Stimulated activated naive B cell treated with anti-CD40 and anti-IgM and Interleukin-4, amounts not matched to agents 10 μg/mL and 1 μg/mL and 100 μg/mL, for 72 hours (primary cell): ENCODE data around the gene CBFA2T2.
"Not testable (repeated sequence)": the region's sequence is repeated elsewhere in the genome, so short reads cannot be mapped to it uniquely, and the experiment has no call there.

Source experiments
- ATAC-seq, 2 donors: fragments of 150-1000 bp; cut with Tn5 transposase; replicated peaks; 2 replicates each; pipeline ENCODE4 v1.10.0; 2021; ENCODE audit warnings: moderate library complexity in 1 of 2
- DNase-seq: peaks from one replicate; pipeline ENCODE4 v3.0.0; 2021
- H3K27ac Mint-ChIP-seq: one replicate; pipeline ENCODE4 v1.8.0; 2022; ENCODE audit warnings: mild to moderate bottlenecking, mixed read lengths
- H3K27me3 Mint-ChIP-seq, 2 donors: one replicate each; pipeline ENCODE4 v1.8.0; 2022; ENCODE audit warnings: mixed read lengths in 2 of 2
- H3K36me3 Mint-ChIP-seq, 2 donors: one replicate each; pipeline ENCODE4 v1.8.0; 2022; ENCODE audit warnings: mixed read lengths in 2 of 2, mild to moderate bottlenecking in 1 of 2
- H3K4me1 Mint-ChIP-seq, 2 donors: one replicate each; pipeline ENCODE4 v1.8.0; 2022; ENCODE audit warnings: mixed read lengths in 2 of 2, mild to moderate bottlenecking in 1 of 2
- H3K4me3 Mint-ChIP-seq, 2 donors: one replicate each; pipeline ENCODE4 v1.8.0; 2022; ENCODE audit warnings: mild to moderate bottlenecking in 2 of 2, mixed read lengths in 2 of 2, moderate library complexity in 1 of 2
- H3K9me3 Mint-ChIP-seq, 2 donors: one replicate each; pipeline ENCODE4 v1.8.0; 2022; ENCODE audit warnings: mixed read lengths in 2 of 2, mild to moderate bottlenecking in 1 of 2

CBFA2T2 gene

GRCh38 chr20:33481431-33481941 is 8.4 kb upstream of the CBFA2T2 start:
- no peaks in the 10 kb centered on the region for H3K27me3 Mint-ChIP-seq
- no peak overlapping the region for H3K4me3 Mint-ChIP-seq
- H3K27ac Mint-ChIP-seq: no peak overlapping the region
- no peaks in the 10 kb centered on the region for H3K9me3 Mint-ChIP-seq
- peaks cover 1 to 2% of the 10 kb centered on the region in 2 donors for H3K4me1 Mint-ChIP-seq
- DNase-seq (no peak), ATAC-seq (no peak)
- no peaks in the 10 kb centered on the region for H3K36me3 Mint-ChIP-seq

GRCh38 chr20:33482581-33482980 is 7.3 kb upstream of the CBFA2T2 start:
- no peak for DNase-seq
- no peaks in the 10 kb centered on the region for H3K9me3 Mint-ChIP-seq
- H3K36me3 Mint-ChIP-seq: no peaks in the 10 kb centered on the region
- H3K4me3 Mint-ChIP-seq: no peak overlapping the region
- no peak overlapping the region for H3K27ac Mint-ChIP-seq
- H3K27me3 Mint-ChIP-seq: no peaks in the 10 kb centered on the region
- peaks cover 0 to 1% of the 10 kb centered on the region in 2 donors for H3K4me1 Mint-ChIP-seq
- ATAC-seq: no peak

GRCh38 chr20:33483186-33483585 is 6.7 kb upstream of the CBFA2T2 start:
- not testable (repeated sequence) for H3K27ac Mint-ChIP-seq, H3K4me3 Mint-ChIP-seq, H3K27me3 Mint-ChIP-seq, H3K9me3 Mint-ChIP-seq, H3K36me3 Mint-ChIP-seq, ATAC-seq, H3K4me1 Mint-ChIP-seq, DNase-seq

- no peak overlapping the region for H3K4me3 Mint-ChIP-seq
- H3K27ac Mint-ChIP-seq: no peak overlapping the region
Measured at GRCh38 chr20:33488201-33488600, 1.7 kb upstream of the CBFA2T2 start.

GRCh38 chr20:33488661-33489494 is 1.0 kb upstream of the CBFA2T2 start:
- not testable (repeated sequence) for H3K9me3 Mint-ChIP-seq, ATAC-seq, H3K27me3 Mint-ChIP-seq, H3K4me1 Mint-ChIP-seq, H3K27ac Mint-ChIP-seq, DNase-seq, H3K36me3 Mint-ChIP-seq
- H3K4me3 Mint-ChIP-seq: peak overlapping the region in 1 of 2 donors; percentile 91

More at GRCh38 chr20:33488201-33488600, 1.7 kb upstream of the CBFA2T2 start:
- Mint-ChIP-seq H3K4me1 (peaks cover 0 to 3% of the 10 kb centered on the region in 2 donors), H3K36me3 (peaks cover 0 to under 1% of the 10 kb centered on the region in 2 donors), H3K9me3 (no peaks in the 10 kb centered on the region), H3K27me3 (no peaks in the 10 kb centered on the region)
- no peak for ATAC-seq
- DNase-seq: no peak

GRCh38 chr20:33489495-33490022 is 337 bp upstream of the CBFA2T2 start:
- H3K27me3 Mint-ChIP-seq: no peaks in the 10 kb centered on the region

GRCh38 chr20:33490934-33491656 is 1.2 kb downstream of the CBFA2T2 start:
- Mint-ChIP-seq H3K27ac (no peak overlapping the region), H3K27me3 (no peaks in the 10 kb centered on the region), H3K4me1 (peaks cover 4 to 6% of the 10 kb centered on the region in 2 donors), H3K36me3 (peaks cover 0 to 2% of the 10 kb centered on the region in 2 donors), H3K4me3 (peak overlapping the region; percentile 88 to 91), H3K9me3 (no peaks in the 10 kb centered on the region)
- no peak for ATAC-seq
- DNase-seq: no peak

More at GRCh38 chr20:33489495-33490022, 337 bp upstream of the CBFA2T2 start:
- ATAC-seq (peak; percentile 96 to 97), DNase-seq (peak; percentile 98)
- H3K36me3 Mint-ChIP-seq: peaks cover 0 to 2% of the 10 kb centered on the region in 2 donors
- peaks cover 0 to 3% of the 10 kb centered on the region in 2 donors for H3K4me1 Mint-ChIP-seq
- peak overlapping the region; percentile 81 for H3K27ac Mint-ChIP-seq
- no peaks in the 10 kb centered on the region for H3K9me3 Mint-ChIP-seq
- H3K4me3 Mint-ChIP-seq: peak overlapping the region; percentile 88 to 91

- ATAC-seq (no peak), DNase-seq (no peak)
- no peak overlapping the region for H3K4me3 Mint-ChIP-seq
- peaks cover 0 to 2% of the 10 kb centered on the region in 2 donors for H3K36me3 Mint-ChIP-seq
- H3K4me1 Mint-ChIP-seq: peaks cover 10 to 12% of the 10 kb centered on the region in 2 donors
- H3K9me3 Mint-ChIP-seq: no peaks in the 10 kb centered on the region
- no peak overlapping the region for H3K27ac Mint-ChIP-seq
- no peaks in the 10 kb centered on the region for H3K27me3 Mint-ChIP-seq
Measured at GRCh38 chr20:33493076-33493766, 3.3 kb downstream of the CBFA2T2 start.

GRCh38 chr20:33496776-33497175 is 6.9 kb downstream of the CBFA2T2 start:
- H3K9me3 Mint-ChIP-seq, H3K27me3 Mint-ChIP-seq, DNase-seq, H3K36me3 Mint-ChIP-seq, H3K27ac Mint-ChIP-seq, ATAC-seq, H3K4me3 Mint-ChIP-seq: not testable (repeated sequence)
- peaks cover 15 to 28% of the 10 kb centered on the region in 2 donors for H3K4me1 Mint-ChIP-seq

- Mint-ChIP-seq H3K4me3 (no peak overlapping the region), H3K9me3 (no peaks in the 10 kb centered on the region), H3K36me3 (peaks cover 0 to 3% of the 10 kb centered on the region in 2 donors), H3K27me3 (no peaks in the 10 kb centered on the region), H3K4me1 (peaks cover 15 to 28% of the 10 kb centered on the region in 2 donors), H3K27ac (no peak overlapping the region)
- ATAC-seq (peak in 1 of 2 donors; percentile 41), DNase-seq (no peak)
Measured at GRCh38 chr20:33499355-33499754, 9.5 kb downstream of the CBFA2T2 start.

GRCh38 chr20:33501000-33501399 is 11.1 kb downstream of the CBFA2T2 start:
- Mint-ChIP-seq H3K36me3 (peaks cover 0 to 3% of the 10 kb centered on the region in 2 donors), H3K4me3 (no peak overlapping the region), H3K27ac (peak overlapping the region; percentile 73), H3K4me1 (peaks cover 15 to 31% of the 10 kb centered on the region in 2 donors), H3K9me3 (no peaks in the 10 kb centered on the region), H3K27me3 (no peaks in the 10 kb centered on the region)
- DNase-seq: no peak
- ATAC-seq: no peak

- Mint-ChIP-seq H3K4me3 (no peak overlapping the region), H3K27ac (no peak overlapping the region), H3K36me3 (peaks cover 4 to 10% of the 10 kb centered on the region in 2 donors), H3K27me3 (no peaks in the 10 kb centered on the region), H3K9me3 (peaks cover 3 to 4% of the 10 kb centered on the region in 2 donors), H3K4me1 (peaks cover 21 to 38% of the 10 kb centered on the region in 2 donors)
- ATAC-seq (no peak), DNase-seq (no peak)
Measured at GRCh38 chr20:33503564-33503963, 13.7 kb downstream of the CBFA2T2 start.

GRCh38 chr20:33506576-33506975 is 16.7 kb downstream of the CBFA2T2 start:
- Mint-ChIP-seq H3K36me3 (peaks cover 7 to 13% of the 10 kb centered on the region in 2 donors), H3K4me3 (no peak overlapping the region), H3K27ac (no peak overlapping the region), H3K9me3 (peaks cover 3 to 4% of the 10 kb centered on the region in 2 donors), H3K4me1 (peaks cover 15 to 29% of the 10 kb centered on the region in 2 donors), H3K27me3 (no peaks in the 10 kb centered on the region)
- no peak for DNase-seq
- ATAC-seq: no peak

- peaks cover 7 to 13% of the 10 kb centered on the region in 2 donors for H3K36me3 Mint-ChIP-seq
- DNase-seq (no peak), ATAC-seq (peak; percentile 69 to 71)
- no peak overlapping the region for H3K27ac Mint-ChIP-seq
- H3K4me1 Mint-ChIP-seq: peaks cover 15 to 29% of the 10 kb centered on the region in 2 donors
- no peak overlapping the region for H3K4me3 Mint-ChIP-seq
- peaks cover 3 to 4% of the 10 kb centered on the region in 2 donors for H3K9me3 Mint-ChIP-seq
- no peaks in the 10 kb centered on the region for H3K27me3 Mint-ChIP-seq
Measured at GRCh38 chr20:33507461-33507860, 17.6 kb downstream of the CBFA2T2 start.
